Bronchial epithelial cell (primary cell): ENCODE measurements around the gene PDZK1IP1. TPM values are rescaled to one million over a fixed set of nuclear protein-coding genes. Genes with fewer than 3 reads are reported as not detected.

Experiments
- DNase-seq: peaks from one replicate; pipeline ENCODE4 v3.0.0-alpha.2; 2010; ENCODE audit warnings: low read depth
- FAIRE-seq: peaks from 2 replicates; lab custom pipeline; 2011; peaks lifted over from hg19 to GRCh38; lab: Jason Lieb, UNC
- H3K27me3 ChIP-seq: 2 replicates; pipeline ENCODE4 v1.5.1; 2011; ENCODE audit warnings: low read length; ENCODE audit not compliant: control insufficient read depth, insufficient read depth
- H3K36me3 ChIP-seq: 2 replicates; pipeline ENCODE4 v1.5.1; 2011; ENCODE audit warnings: low read length; ENCODE audit not compliant: control insufficient read depth, insufficient read depth
- H3K4me3 ChIP-seq: 2 replicates; pipeline ENCODE4 v1.5.1; 2011; ENCODE audit warnings: mild to moderate bottlenecking, low read depth, low read length, control low read depth
- total RNA-seq: library from RNA; depleted of rRNA; stranded (reverse); fragments of >200 nt; gene quantifications from 2 replicates; pipeline ENCODE4 v1.2.1, GENCODE V29; 2014
- TF ChIP-seq, protein P1 (sequence below): IDR thresholded peaks from 2 replicates; pipeline ENCODE4 v1.5.1; 2011; ENCODE audit warnings: mild to moderate bottlenecking, moderate library complexity, low read length, control low read depth, inconsistent platforms; ENCODE audit not compliant: insufficient read depth, severe bottlenecking

The PDZK1IP1 gene
- total RNA-seq, 1 donor from 2014 or later, result 0.26 TPM

DNA sequence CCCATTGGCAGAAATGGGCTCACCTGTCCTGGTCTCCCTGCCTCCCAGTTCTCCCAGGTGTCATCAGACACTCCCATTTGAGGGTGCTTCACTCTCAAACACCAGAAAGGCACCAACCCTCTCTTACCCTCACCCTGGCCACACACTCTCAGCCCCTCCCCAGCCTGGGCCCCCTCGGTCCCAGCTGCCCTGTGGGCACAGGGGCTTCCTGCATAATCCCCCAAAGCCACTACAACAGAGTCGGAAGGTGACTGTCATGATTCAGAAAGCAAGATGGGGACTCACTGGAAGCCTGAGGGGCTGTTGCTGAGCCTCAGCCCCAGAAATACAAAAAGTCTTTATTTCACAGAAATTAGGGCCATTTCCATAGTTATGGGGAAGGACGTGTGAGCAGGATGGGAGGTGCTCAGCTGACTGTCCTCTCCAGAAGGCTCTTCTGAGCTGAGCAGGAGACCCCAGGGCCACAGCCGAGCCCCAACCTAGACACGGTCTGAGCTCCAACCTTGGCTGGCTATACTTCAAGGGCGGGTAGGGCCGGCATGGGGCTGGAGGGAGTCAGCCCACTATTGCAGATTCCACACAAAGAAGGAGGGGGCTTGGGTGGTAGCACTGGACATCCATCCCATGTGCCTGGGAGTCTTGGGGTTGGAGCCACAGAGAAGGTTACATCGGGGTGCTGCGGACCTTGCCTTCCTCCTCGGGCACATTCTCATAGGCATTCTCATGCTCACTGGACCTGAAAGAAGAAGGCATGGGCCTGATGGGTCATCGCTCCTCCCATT, 6.3 kb downstream of the PDZK1IP1 start:
- TF ChIP-seq, protein P1, sequence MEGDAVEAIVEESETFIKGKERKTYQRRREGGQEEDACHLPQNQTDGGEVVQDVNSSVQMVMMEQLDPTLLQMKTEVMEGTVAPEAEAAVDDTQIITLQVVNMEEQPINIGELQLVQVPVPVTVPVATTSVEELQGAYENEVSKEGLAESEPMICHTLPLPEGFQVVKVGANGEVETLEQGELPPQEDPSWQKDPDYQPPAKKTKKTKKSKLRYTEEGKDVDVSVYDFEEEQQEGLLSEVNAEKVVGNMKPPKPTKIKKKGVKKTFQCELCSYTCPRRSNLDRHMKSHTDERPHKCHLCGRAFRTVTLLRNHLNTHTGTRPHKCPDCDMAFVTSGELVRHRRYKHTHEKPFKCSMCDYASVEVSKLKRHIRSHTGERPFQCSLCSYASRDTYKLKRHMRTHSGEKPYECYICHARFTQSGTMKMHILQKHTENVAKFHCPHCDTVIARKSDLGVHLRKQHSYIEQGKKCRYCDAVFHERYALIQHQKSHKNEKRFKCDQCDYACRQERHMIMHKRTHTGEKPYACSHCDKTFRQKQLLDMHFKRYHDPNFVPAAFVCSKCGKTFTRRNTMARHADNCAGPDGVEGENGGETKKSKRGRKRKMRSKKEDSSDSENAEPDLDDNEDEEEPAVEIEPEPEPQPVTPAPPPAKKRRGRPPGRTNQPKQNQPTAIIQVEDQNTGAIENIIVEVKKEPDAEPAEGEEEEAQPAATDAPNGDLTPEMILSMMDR, result no peak
- Histone ChIP-seq H3K36me3 (no peaks in the 10 kb centered on the region), H3K4me3 (no peak overlapping the region), H3K27me3 (no peaks in the 10 kb centered on the region)
- FAIRE-seq (no peak), DNase-seq (no peak)

DNA sequence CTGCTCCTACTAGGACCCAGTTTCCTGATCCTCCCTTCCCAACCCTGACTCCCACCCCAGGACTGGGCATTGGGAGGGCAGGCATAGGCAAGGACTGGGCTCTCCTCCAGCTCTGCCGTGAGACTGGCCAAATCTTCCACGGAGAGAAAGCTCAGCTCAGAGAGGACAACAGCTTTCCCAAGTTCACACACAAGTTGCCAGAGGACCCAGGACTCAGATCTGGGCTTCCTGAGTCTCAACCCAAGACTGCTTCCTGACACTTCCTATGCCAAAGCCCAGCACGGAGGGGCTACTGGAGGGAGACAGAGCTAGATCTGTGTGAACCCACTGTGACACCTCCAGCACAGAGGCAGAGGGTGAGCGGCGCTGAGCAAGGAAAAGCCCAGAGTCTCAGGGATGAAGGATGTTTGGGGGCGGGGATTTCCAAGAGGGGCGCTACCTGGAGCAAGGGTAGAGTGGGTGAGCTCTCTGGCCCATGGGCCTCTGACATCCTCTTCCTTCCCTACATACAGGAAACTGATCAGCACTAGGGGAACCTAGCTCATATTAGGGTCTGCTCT, 7.1 kb downstream of the PDZK1IP1 start:
- DNase-seq (no peak), FAIRE-seq (peak; percentile 32)
- Histone ChIP-seq H3K27me3 (no peaks in the 10 kb centered on the region), H3K36me3 (no peaks in the 10 kb centered on the region), H3K4me3 (no peak overlapping the region)
- TF ChIP-seq, protein P1, result no peak

DNA sequence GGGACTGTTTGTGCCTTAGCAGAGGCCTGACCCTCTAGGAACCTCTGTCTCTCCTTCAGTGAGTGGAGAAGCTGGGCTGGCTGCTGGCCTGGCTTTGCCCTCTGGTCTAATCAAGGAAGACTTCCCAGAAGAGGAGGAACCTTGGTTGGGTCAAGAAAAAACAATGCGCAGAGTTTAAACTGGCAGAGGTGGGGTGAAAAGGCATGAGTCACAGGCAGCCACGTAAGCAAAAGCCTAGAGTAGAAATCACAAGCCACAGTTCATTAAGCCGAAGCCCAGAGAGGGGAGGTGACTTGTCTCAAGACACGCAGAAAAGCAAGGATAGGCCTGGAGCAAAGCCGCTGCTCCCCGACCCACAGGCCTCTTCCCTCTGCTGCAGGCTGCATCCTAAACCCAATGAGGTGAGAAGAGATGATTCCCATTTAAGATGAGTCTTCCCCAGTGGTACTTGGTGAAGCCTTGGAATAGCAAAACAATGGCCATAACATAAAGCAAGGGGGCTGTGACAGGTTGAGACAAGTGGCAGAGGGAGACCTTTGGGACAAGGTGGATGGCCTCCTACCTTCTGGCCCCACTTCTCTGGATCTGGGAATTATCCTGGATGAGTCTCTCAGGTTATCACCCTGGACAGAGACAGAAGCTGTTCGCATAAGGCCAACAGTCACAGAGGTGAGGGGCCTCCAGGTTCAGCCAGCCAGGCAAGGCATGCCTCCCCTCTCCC, 7.7 kb downstream of the PDZK1IP1 start:
- DNase-seq, result peak; percentile 68
- H3K36me3 ChIP-seq, result no peaks in the 10 kb centered on the region
- no peaks in the 10 kb centered on the region for H3K27me3 ChIP-seq
- no peak overlapping the region for H3K4me3 ChIP-seq
- TF ChIP-seq, protein P1, result no peak
- FAIRE-seq, result no peak

DNA sequence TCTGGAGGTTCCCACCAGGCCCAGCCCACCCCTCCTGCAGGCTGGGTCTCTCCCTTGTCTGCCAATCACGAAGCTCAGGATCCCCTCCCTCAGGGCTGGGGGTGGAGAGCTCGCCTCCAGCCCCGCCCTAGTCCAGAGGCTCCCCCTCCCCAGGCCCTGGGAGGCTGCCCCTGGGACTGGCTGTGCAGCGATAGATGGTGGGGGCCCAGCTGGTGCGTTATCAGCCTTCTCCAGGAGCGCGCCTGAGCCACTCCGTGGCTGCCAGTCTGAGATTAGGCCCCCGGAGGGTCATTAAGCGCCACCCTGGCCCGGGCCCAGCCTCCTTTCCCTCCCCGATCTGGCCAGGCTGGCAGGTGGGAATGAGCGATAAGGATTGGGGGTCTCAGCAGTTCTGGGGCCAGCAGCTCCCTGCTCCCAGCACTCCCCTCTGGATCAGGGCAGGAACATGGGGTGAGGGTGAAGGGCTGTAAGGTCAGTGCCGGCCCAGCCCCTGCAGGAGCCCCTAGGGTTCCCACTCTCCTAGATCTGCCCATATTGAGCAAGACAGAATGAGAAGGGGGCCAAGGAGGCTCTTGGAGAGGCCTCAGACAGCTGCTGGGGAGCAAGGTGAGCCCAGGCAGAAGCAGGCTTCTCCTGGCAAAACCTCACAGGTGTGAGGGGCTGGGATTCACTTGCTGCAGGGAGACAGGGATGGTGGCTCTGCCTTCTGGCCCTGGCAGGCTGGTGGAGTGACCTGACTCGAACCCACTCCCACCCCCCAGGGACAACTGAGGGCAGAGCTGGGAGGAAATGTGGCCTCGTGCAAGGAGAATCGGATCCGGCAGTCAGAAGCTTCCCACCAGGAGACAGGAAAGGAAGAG, 8.5 kb downstream of the PDZK1IP1 start:
- Histone ChIP-seq H3K4me3 (no peak overlapping the region), H3K27me3 (no peaks in the 10 kb centered on the region), H3K36me3 (no peaks in the 10 kb centered on the region)
- TF ChIP-seq, protein P1, result no peak
- FAIRE-seq (no peak), DNase-seq (no peak)

DNA sequence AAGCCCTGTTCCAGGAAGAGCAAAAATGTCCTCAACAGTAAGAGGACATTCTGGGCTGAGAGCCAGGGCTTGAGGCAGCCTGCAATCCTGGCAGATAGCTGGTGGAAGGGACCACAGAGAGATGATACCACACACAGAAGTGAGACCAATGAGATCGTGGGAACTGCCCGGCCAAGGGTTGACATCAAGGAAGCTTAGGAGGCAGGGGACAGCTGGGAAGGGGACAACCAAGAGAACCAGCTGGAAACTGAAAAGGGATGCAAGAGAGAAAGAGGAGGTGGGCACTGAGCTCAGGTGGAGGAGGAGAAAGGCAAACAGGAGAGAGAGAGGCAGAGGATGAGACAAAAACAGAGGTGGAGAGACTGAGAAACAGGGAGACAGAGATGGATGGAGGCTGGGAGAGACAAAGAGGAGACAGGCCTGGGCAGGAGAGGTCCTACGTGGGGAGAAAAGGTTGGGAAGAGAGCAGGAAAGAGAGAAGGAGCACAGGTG, 9.2 kb downstream of the PDZK1IP1 start:
- TF ChIP-seq, protein P1, result no peak
- H3K27me3 ChIP-seq, result no peaks in the 10 kb centered on the region
- H3K36me3 ChIP-seq, result no peaks in the 10 kb centered on the region
- no peak overlapping the region for H3K4me3 ChIP-seq
- DNase-seq, result no peak
- FAIRE-seq, result no peak
